GM12874 (cell line): ENCODE results near the gene NEK11.

Experiments
- CTCF ChIP-seq: IDR thresholded peaks from 2 replicates; pipeline ENCODE4 v1.5.1; 2011; ENCODE audit warnings: low read depth, mild to moderate bottlenecking, control low read depth, low read length, moderate library complexity; ENCODE audit not compliant: insufficient read depth

NEK11 gene

GRCh38 chr3:131388490-131388799 lies 361.8 kb downstream of the NEK11 start:
- TF ChIP-seq CTCF: no peak

DNA sequence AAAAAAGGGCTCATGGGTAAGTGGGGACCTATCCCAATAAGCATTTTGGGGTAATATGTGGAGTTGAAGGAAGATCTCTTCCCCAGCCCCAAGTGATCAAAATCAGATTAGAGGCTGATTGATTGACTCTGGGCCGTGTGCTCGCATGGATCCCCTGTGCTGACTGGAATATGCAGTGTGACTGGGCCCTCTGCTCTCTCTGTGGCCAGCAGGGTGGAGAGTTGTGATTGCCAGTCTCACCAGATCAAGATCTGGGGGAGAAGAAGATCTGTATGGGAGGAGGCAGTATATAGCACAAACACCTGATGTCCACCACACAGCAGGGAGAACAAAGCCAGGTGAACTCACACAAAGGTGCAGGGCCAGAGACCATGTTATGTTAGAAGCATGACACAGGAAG lies 363.7 kb downstream of the NEK11 start:
- TF ChIP-seq CTCF: no peak

GRCh38 chr3:131393051-131393450 lies 366.4 kb downstream of the NEK11 start:
- TF ChIP-seq CTCF: no peak

- TF ChIP-seq CTCF: no peak
These were observed 367.2 kb downstream of the NEK11 start for GRCh38 chr3:131393868-131394267.

DNA sequence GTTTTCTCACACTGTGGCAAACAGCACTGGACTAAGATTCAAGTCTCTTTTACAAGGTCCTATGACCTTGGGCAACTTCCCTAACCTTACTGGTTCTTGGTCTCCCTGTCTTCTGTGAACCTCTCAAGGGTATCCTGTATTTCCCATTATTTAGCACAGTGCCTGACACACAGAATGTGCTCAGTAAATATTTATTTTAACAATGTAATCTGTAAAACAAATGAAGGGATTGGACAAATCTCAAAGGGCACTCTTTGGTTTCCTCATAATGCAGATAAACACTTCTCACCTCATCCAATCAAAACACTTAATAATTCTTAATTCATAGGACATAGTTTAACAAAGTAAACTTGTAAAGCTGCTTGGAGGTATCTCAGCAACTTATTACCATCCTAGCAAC lies 367.7 kb downstream of the NEK11 start:
- no peak for TF ChIP-seq CTCF

DNA sequence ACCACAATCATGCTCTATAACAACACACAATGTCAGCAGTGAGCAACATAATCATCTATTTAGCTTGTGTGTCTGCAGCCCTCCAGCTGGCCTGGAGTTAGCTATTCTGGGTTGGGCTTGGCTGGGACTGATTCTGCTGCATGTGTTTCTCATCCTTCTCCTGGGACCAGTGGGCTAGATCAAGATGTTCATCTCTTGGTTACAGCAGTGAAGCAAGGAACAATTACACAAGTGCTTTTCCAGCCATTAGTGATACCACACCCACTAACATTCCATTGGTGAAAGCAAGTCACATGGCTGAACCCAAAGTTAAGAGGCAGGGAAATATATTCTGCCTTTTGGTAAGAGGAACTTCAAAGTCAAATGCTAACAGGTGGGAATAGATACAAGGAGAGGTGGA lies 369.5 kb downstream of the NEK11 start:
- no peak for TF ChIP-seq CTCF

- TF ChIP-seq CTCF: no peak
These were observed 371.2 kb downstream of the NEK11 start for GRCh38 chr3:131397889-131398288.
